Small intestine (tissue), 7 donors: ENCODE results near the gene SLC12A7. TPM values are rescaled to one million over a fixed set of nuclear protein-coding genes. Genes with fewer than 3 reads are reported as not detected.

ENCODE experiments used
- DNase-seq, 2 donors: peaks; one replicate each; pipeline versions ENCODE4 v3.0.0 to v3.0.0-alpha.2; 2013
- FAIRE-seq: peaks from 2 replicates; lab custom pipeline; 2012; peaks lifted over from hg19 to GRCh38; lab: Jason Lieb, UNC
- H3K27ac ChIP-seq, 3 donors: one replicate each; pipeline ENCODE4 v1.5.1; 2013; ENCODE audit warnings: low read length in 2 of 3, mild to moderate bottlenecking in 2 of 3, control low read depth in 1 of 3, inconsistent platforms in 1 of 3, low read depth in 1 of 3, moderate library complexity in 1 of 3
- H3K27me3 ChIP-seq, 3 donors: one replicate each; pipeline ENCODE4 v1.6.1; 2013; ENCODE audit warnings: low read length in 3 of 3, inconsistent platforms in 1 of 3; ENCODE audit not compliant: control insufficient read depth in 3 of 3, insufficient read depth in 3 of 3
- H3K36me3 ChIP-seq, 3 donors: one replicate each; pipeline ENCODE4 v1.6.1; 2013; ENCODE audit warnings: low read length in 3 of 3, inconsistent platforms in 1 of 3, low read depth in 1 of 3, mild to moderate bottlenecking in 1 of 3, moderate library complexity in 1 of 3; ENCODE audit not compliant: control insufficient read depth in 3 of 3, insufficient read depth in 2 of 3
- H3K4me1 ChIP-seq, 3 donors: one replicate each; pipeline ENCODE4 v1.6.1; 2013; ENCODE audit warnings: low read length in 2 of 3, inconsistent platforms in 1 of 3, low read depth in 1 of 3, mild to moderate bottlenecking in 1 of 3, moderate library complexity in 1 of 3; ENCODE audit not compliant: control insufficient read depth in 3 of 3, insufficient read depth in 2 of 3
- H3K4me3 ChIP-seq, 3 donors: one replicate each; pipeline ENCODE4 v1.5.1; 2013; ENCODE audit warnings: low read length in 3 of 3, control low read depth in 1 of 3, inconsistent platforms in 1 of 3, low read depth in 1 of 3, mild to moderate bottlenecking in 1 of 3, moderate library complexity in 1 of 3
- H3K9me3 ChIP-seq, 2 donors: one replicate each; pipeline ENCODE4 v1.6.1; 2013; ENCODE audit warnings: low read depth in 1 of 2, low read length in 1 of 2; ENCODE audit not compliant: control insufficient read depth in 2 of 2, insufficient read depth in 1 of 2
- WGBS, 3 donors: extraction: QIAGEN DNeasy Blood & Tissue Kit; methylation state at CpG; one replicate each; pipeline ENCODE4 v1.1.7; 2013; 5-methylcytosine and 5-hydroxymethylcytosine counted together
- polyA plus RNA-seq, 4 donors: library from polyadenylated mRNA; stranded (reverse) in 3 of 4; unstranded in 1 of 4; fragments of 200-250 nt in 3 of 4; fragments of 120-200 nt in 1 of 4; gene quantifications; one replicate each; pipeline versions ENCODE4 v1.2.1 to v1.2.3, GENCODE V29; 2013
- donor health status: healthy with polysubstance abuse.
- donor health status: control.
- donor health status: control.
- donor health status: Bipolar disorder and iron deficiency.
- donor health status: healthy.

Gene SLC12A7
- polyA plus RNA-seq, 4 donors = 32.7 to 79.9 (median 44.5) TPM

GRCh38 chr5:1156754-1157460, 45.0 kb upstream of the SLC12A7 start:
- WGBS, 3 donors = 88 to 92% (median 88%) methylated on average over 11 of the region's 11 CpGs
- no peaks in the 10 kb centered on the region for H3K36me3 ChIP-seq
- peaks cover 0 to 16% of the 10 kb centered on the region in 2 donors for H3K9me3 ChIP-seq
- peaks cover 0 to 28% (median 8%) of the 10 kb centered on the region in 3 donors for H3K27me3 ChIP-seq
- FAIRE-seq (no peak), DNase-seq (no peak)
- peaks cover 0 to 3% (median 2%) of the 10 kb centered on the region in 3 donors for H3K4me1 ChIP-seq
- H3K27ac ChIP-seq = no peak overlapping the region
- H3K4me3 ChIP-seq = no peak overlapping the region

- DNase-seq = no peak
- H3K27ac ChIP-seq = no peak overlapping the region
- no peak for FAIRE-seq
- H3K9me3 ChIP-seq = peaks cover 0 to 15% of the 10 kb centered on the region in 2 donors
- WGBS, 3 donors = 20 to 24% (median 23%) methylated on average over 44 to 51 of the region's 51 CpGs
- H3K27me3 ChIP-seq = peaks cover 0 to 28% (median 8%) of the 10 kb centered on the region in 3 donors
- peaks cover 0 to 3% (median 0%) of the 10 kb centered on the region in 3 donors for H3K4me1 ChIP-seq
- peak overlapping the region in 1 of 3 donors; percentile 41 for H3K4me3 ChIP-seq
- no peaks in the 10 kb centered on the region for H3K36me3 ChIP-seq
Observed at GRCh38 chr5:1156033-1156753, 44.3 kb upstream of the SLC12A7 start.

GRCh38 chr5:1155191-1156032, 43.5 kb upstream of the SLC12A7 start:
- Histone ChIP-seq H3K9me3 (peaks cover 0 to 12% of the 10 kb centered on the region in 2 donors), H3K4me1 (peaks cover 0 to 3% (median 0%) of the 10 kb centered on the region in 3 donors), H3K27ac (no peak overlapping the region), H3K27me3 (peaks cover 0 to 28% (median 8%) of the 10 kb centered on the region in 3 donors), H3K4me3 (peak overlapping the region in 1 of 3 donors; percentile 41), H3K36me3 (no peaks in the 10 kb centered on the region)
- peak in 1 of 2 donors; percentile 65 for DNase-seq
- no peak for FAIRE-seq
- WGBS, 3 donors = 2 to 3% (median 3%) methylated on average over 46 to 98 of the region's 98 CpGs

GRCh38 chr5:1153428-1153827, 41.6 kb upstream of the SLC12A7 start:
- no peaks in the 10 kb centered on the region for H3K36me3 ChIP-seq
- H3K4me1 ChIP-seq = peaks cover 0 to 3% (median 0%) of the 10 kb centered on the region in 3 donors
- H3K27me3 ChIP-seq = peaks cover 0 to 31% (median 8%) of the 10 kb centered on the region in 3 donors
- FAIRE-seq (no peak), DNase-seq (no peak)
- H3K9me3 ChIP-seq = peaks cover 0 to 12% of the 10 kb centered on the region in 2 donors
- no peak overlapping the region for H3K4me3 ChIP-seq
- 62 to 73% (median 70%) methylated on average over 12 of the region's 12 CpGs for WGBS, 3 donors
- H3K27ac ChIP-seq = no peak overlapping the region

- Histone ChIP-seq H3K27me3 (peaks cover 0 to 31% (median 8%) of the 10 kb centered on the region in 3 donors), H3K9me3 (peaks cover 0 to 12% of the 10 kb centered on the region in 2 donors), H3K4me1 (peaks cover 0 to 3% (median 0%) of the 10 kb centered on the region in 3 donors), H3K36me3 (no peaks in the 10 kb centered on the region), H3K27ac (no peak overlapping the region), H3K4me3 (no peak overlapping the region)
- FAIRE-seq (no peak), DNase-seq (no peak)
- WGBS, 3 donors = 19 to 59% (median 49%) methylated on average over 15 of the region's 15 CpGs
Observed at GRCh38 chr5:1152771-1153282, 41.0 kb upstream of the SLC12A7 start.

- 35 to 54% (median 47%) methylated on average over 10 of the region's 10 CpGs for WGBS, 3 donors
- Histone ChIP-seq H3K4me1 (peaks cover 0 to 3% (median 0%) of the 10 kb centered on the region in 3 donors), H3K36me3 (no peaks in the 10 kb centered on the region), H3K9me3 (peaks cover 0 to 10% of the 10 kb centered on the region in 2 donors), H3K27me3 (peaks cover 0 to 31% (median 8%) of the 10 kb centered on the region in 3 donors), H3K27ac (no peak overlapping the region), H3K4me3 (no peak overlapping the region)
- DNase-seq = no peak
- no peak for FAIRE-seq
Observed at GRCh38 chr5:1152156-1152555, 40.3 kb upstream of the SLC12A7 start.

- WGBS, 3 donors = 75 to 86% (median 85%) methylated on average over 10 of the region's 10 CpGs
Observed at GRCh38 chr5:1151316-1151715, 39.5 kb upstream of the SLC12A7 start.

More at GRCh38 chr5:1151316-1151715, 39.5 kb upstream of the SLC12A7 start:
- Histone ChIP-seq H3K4me3 (no peak overlapping the region), H3K27ac (no peak overlapping the region), H3K9me3 (peaks cover 0 to 2% of the 10 kb centered on the region in 2 donors), H3K4me1 (peaks cover 0 to 3% (median 0%) of the 10 kb centered on the region in 3 donors), H3K27me3 (peaks cover 0 to 24% (median 5%) of the 10 kb centered on the region in 3 donors), H3K36me3 (no peaks in the 10 kb centered on the region)
- FAIRE-seq (no peak), DNase-seq (no peak)
